NCI-H1417 treated with DMSO at 0.1 percent for 48 hours (cell line): Measurements from ENCODE around the gene MCCC1.
"Not testable (repeated sequence)": the region's sequence is repeated elsewhere in the genome, so short reads cannot be mapped to it uniquely, and the experiment has no call there.

Experiments
- DNase-seq: peaks from one replicate; lab custom pipeline; 2025; lab: John Stamatoyannopoulos, UW

The MCCC1 gene

GRCh38 chr3:183046883-183047282 is 52.4 kb downstream of the MCCC1 start:
- DNase-seq, result no peak

- no peak for DNase-seq
Measured at GRCh38 chr3:183044547-183045229, 54.6 kb downstream of the MCCC1 start.

DNA sequence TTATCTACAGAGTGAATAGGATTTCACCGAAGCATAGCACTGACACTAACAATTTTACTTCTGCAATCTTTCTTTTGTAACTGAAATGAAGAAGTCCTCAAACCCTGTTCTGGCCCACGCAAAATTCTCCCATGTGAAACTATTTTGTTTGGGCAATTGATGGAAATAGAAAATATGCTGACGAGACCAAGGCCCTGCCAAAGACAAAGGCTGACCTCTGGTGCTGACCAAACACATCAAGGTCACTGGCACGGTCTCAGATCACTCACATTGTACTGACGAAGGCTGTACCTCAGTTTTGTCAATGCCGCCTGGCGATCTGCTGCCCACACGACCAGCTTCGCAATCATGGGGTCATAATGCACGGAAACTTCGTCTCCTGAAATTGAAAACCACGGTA is 60.5 kb downstream of the MCCC1 start:
- no peak for DNase-seq

DNA sequence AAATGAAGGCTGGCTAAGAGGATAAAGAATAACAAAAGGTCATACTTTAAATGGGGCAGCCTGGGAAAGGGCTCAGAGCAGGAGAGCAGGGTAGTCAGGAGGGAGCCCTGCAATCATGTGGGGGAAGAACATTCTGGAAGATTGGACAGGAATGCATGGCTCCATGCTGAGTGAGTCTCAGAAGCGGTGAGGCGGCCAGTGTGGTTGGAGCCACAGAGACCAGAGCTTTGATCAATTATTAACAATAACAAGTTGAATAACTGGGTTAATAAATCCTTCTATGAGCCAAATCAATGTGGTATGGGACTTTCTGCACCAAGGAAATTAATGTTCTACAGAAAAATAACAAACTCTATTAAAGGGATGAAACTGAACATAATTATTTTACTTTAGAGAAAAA is 61.1 kb downstream of the MCCC1 start:
- no peak for DNase-seq

- no peak for DNase-seq
Measured at GRCh38 chr3:183033746-183034145, 65.5 kb downstream of the MCCC1 start.

- DNase-seq, result no peak
Measured at GRCh38 chr3:183032880-183033555, 66.3 kb downstream of the MCCC1 start.

GRCh38 chr3:183031826-183032225 is 67.5 kb downstream of the MCCC1 start:
- DNase-seq, result no peak

DNA sequence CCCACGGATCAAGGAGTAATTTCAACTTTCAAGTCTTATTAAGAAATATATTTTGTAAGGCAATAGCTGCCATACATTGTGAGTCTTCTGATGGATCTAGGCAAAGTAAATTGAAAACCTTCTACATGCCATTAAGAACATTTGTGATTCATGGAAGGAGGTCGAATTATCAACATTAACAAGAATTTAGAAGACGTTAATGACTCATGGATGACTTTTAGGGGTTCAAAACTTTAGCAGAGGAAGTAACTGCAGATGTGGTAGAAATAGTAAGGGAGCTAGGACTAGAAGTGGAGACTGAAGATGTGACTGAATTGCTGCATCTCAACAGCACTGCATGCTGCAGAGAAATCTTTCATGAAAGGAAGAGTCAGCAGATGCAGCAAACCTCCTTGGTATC is 70.9 kb downstream of the MCCC1 start:
- no peak for DNase-seq

- no peak for DNase-seq
Measured at GRCh38 chr3:183027276-183027675, 72.0 kb downstream of the MCCC1 start.

DNA sequence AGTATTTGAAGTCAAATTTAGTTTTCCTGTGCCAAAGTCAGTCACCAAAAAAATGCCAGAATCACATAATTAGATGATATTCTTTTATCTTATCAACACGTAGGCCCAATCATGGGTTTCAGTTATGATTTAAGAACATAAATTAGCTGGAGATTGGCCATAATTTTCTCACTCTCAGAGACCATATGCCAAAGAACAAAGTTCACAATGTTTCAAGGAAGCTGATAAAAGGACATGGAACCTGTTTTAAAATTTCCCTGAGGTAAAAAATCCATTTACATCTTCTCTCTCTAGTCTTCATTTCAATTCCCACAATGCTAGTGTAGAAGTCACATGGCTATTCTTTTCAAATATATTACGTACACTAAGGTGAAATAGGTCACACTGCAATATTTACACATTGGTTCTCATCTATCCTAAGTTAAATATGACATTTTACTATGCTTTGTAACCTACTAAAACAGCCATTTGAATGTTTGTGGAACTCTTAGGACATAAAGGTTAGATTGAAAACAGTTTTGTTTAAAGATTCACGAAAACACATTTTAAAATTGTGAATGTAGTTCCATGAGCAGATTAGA is 76.3 kb downstream of the MCCC1 start:
- no peak for DNase-seq

- DNase-seq, result no peak
Measured at GRCh38 chr3:183018421-183019192, 80.7 kb downstream of the MCCC1 start.

- DNase-seq, result no peak
Measured at GRCh38 chr3:183015185-183015584, 84.1 kb downstream of the MCCC1 start.

DNA sequence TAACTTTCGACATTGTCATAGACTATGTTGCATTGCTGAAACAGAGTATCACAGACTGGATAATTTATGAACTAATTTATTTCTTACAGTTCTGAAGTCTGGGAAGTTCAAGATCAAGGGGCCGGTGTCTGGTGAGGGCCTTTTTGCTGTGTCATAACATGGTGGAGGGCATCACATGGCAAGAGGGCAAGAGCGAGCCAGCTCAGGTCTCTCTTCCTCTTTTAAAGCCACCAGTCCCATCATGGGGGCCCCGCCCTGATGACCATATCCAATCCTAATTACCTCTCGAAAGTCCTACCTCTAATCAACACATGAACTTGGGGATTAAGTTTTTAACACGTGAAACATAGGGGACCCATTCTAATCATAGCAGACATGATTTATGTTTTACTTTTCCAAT is 85.4 kb downstream of the MCCC1 start:
- DNase-seq, result no peak

DNA sequence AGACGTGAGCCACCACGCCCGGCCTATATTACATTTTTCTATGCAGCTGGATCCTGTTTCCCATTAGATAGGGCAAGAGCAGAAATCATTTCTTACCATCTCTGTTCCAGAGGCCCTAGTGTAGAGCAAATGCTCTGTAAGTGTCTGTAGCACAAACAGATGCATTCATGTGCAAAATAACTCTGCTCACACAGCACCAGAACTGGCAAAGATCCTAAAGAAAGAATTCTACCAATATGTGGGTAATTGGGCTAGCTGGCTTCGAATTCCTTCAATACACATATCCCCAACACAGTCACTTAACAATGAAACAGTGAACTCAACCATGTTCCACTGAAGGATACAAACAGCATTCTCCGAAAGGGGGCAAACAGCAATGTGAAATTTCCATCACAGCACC is 86.2 kb downstream of the MCCC1 start:
- no peak for DNase-seq

- DNase-seq, result no peak
Measured at GRCh38 chr3:183008800-183009199, 90.5 kb downstream of the MCCC1 start.

DNA sequence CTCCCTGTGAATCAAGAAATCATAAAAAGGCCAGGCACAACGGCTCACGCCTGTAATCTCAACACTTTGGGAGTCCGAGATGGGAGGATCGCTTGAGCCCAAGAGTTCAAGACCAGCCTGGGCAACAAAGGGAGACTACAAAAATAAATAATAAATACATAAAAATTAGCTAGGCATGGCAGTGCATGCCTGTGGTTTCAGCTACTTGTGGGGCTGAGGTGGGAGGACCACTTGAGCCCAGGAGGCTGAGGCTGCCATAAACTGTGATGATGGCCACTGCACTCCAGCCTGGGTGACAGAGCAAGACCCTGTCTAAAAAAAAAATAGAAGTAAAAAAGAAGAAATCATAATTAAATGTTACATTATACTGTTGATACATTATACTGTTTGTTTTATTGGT is 91.0 kb downstream of the MCCC1 start:
- DNase-seq, result no peak

GRCh38 chr3:183006396-183007002 is 92.8 kb downstream of the MCCC1 start:
- DNase-seq, result no peak

DNA sequence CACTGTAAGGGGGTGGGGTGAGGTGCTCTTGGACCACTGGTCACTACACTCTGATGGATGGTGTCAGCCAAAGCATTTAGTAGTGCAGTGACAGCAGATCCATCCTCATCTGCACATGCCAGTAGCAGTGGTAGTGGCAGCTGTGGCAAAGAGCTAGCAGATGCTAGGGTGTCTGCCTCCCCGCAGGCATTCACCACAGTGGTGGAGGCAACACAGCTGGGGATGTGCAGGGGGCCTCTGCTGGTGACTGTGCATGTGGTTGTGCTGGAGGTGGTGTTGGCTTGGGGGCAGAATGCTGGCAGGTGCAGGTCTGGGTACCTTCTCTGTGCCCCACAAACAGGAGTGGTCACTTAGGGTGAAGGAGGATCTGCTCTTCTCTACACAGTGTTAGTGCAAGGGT is 99.5 kb downstream of the MCCC1 start:
- no peak for DNase-seq

GRCh38 chr3:182993486-182994201 is 105.7 kb downstream of the MCCC1 start:
- not testable (repeated sequence) for DNase-seq

DNA sequence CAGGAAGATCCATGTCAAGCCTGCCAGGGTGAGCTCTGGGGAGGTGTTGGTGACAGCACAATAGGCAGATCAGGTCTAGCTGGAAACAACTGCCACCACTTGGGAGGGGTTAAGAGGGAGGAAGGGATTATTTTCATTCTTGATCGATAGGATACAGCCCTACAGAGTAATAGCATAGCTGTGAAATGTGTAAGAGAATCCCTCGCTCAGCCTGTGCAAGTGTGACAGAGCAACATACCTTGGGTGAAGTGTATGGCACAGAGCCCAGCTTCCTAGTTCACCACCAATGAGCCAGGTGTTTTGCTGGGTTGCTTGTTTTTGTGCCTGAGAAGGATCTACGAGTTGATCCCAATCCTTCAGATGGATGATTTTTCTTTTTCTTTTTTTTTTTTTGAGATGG is 109.7 kb downstream of the MCCC1 start:
- no peak for DNase-seq

- DNase-seq, result no peak
Measured at GRCh38 chr3:182986021-182986420, 113.3 kb downstream of the MCCC1 start.

DNA sequence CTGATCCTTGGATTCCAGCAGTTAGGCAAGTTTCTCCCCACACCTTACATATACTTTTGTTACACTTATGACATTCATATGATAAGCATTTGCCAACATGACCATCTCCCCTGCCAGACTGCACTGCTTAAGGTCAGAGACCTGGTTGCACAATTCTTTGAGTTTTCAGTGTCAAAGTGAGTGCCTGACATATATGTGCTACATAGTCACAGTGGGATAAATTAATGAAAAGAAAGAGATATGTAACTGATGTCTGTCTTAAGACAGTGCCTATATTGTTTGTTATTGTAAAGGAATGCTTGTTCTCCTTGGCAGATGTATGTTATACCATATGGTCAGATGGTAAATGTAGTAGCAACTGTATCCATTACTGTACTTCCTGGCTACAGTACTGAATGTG is 115.4 kb downstream of the MCCC1 start:
- no peak for DNase-seq
